Measurements from ENCODE around the gene ASIC4. TPM values are rescaled to one million over a fixed set of nuclear protein-coding genes. Genes with fewer than 3 reads are reported as not detected.

The ASIC4 gene
- total and polyA plus RNA-seq, 2 of the 13 experiments (the other 11 are each of a cell fraction or from before 2014, with no cell fraction given): 0.03 TPM; not detected in 1

GRCh38 chr2:219543596-219544358 is 29.5 kb downstream of the ASIC4 start, which contains the start of the genes CHPF and TMEM198 (continued):
- no peak for TF ChIP-seq GFI1 (CRISPR knock-in tag; IDR thresholded peaks at IDR 0.05; ENCODE audit: borderline replicate concordance)
- peak; percentile 77; the same call in 1 of the 2 replicates for TF ChIP-seq GMEB1 (CRISPR knock-in tag; IDR thresholded peaks at IDR 0.05; ENCODE audit: borderline replicate concordance)
- no peak for TF ChIP-seq SRF (IDR thresholded peaks at IDR 0.05; ENCODE audit: low read depth, low read length)
- TF ChIP-seq ZNF34 (CRISPR knock-in tag; IDR thresholded peaks at IDR 0.05; ENCODE audit: borderline replicate concordance): no peak
- TF ChIP-seq ZNF251 (CRISPR knock-in tag; IDR thresholded peaks at IDR 0.05): no peak
- TF ChIP-seq ZNF180 (CRISPR knock-in tag; IDR thresholded peaks at IDR 0.05; ENCODE audit: borderline replicate concordance, low read depth): peak; percentile 87; the same call in 1 of the 2 replicates
- peak; percentile 92 for TF ChIP-seq RBFOX2 (IDR thresholded peaks at IDR 0.05; ENCODE audit: low read depth, low read length)
- TF ChIP-seq ZNF850 (CRISPR knock-in tag; conservative IDR thresholded peaks at IDR 0.05): 0 out of 2 replicates have a peak, but pooled peaks have one; percentile 59
- no peak; the same call in 1 of the 2 replicates for TF ChIP-seq TRAFD1 (CRISPR knock-in tag; IDR thresholded peaks at IDR 0.05; ENCODE audit: borderline replicate concordance)
- TF ChIP-seq KMT2A (CRISPR knock-in tag; IDR thresholded peaks at IDR 0.05): peak; percentile 77
- TF ChIP-seq ZNF7 (CRISPR knock-in tag; IDR thresholded peaks at IDR 0.05): 0 out of 2 replicates have a peak, but pooled peaks have one; percentile 27
- TF ChIP-seq ZNF577 (CRISPR knock-in tag; IDR thresholded peaks at IDR 0.05; ENCODE audit: borderline replicate concordance, low read depth): no peak
- TF ChIP-seq ZC3H13 (CRISPR knock-in tag; IDR thresholded peaks at IDR 0.05): peak; percentile 92
- peak; percentile 85; the same call in 1 of the 2 replicates for TF ChIP-seq ZNF605 (CRISPR knock-in tag; IDR thresholded peaks at IDR 0.05)
- TF ChIP-seq ZNF589 (CRISPR knock-in tag; conservative IDR thresholded peaks at IDR 0.05): peak; percentile 91
- no peak; the same call in 1 of the 2 replicates for TF ChIP-seq ZNF138 (CRISPR knock-in tag; IDR thresholded peaks at IDR 0.05; ENCODE audit: low read depth)
- no peak for TF ChIP-seq ZNF274 (CRISPR knock-in tag; IDR thresholded peaks at IDR 0.05)
- TF ChIP-seq ZNF143 (CRISPR knock-in tag; IDR thresholded peaks at IDR 0.05): no peak
- peak; percentile 56; the same call in 1 of the 2 replicates for TF ChIP-seq ZNF430 (CRISPR knock-in tag; IDR thresholded peaks at IDR 0.05)
- peak; percentile 79 for TF ChIP-seq PAXIP1 (CRISPR knock-in tag; conservative IDR thresholded peaks at IDR 0.05)
- peak; percentile 93 for TF ChIP-seq ZNF367 (CRISPR knock-in tag; IDR thresholded peaks at IDR 0.05; ENCODE audit: borderline replicate concordance)
- peak; percentile 78 for TF ChIP-seq CBFB (CRISPR knock-in tag; IDR thresholded peaks at IDR 0.05)

All from HepG2 (cell line).